ENCODE data around the gene OSBPL7. TPM values are rescaled to one million over a fixed set of nuclear protein-coding genes. Genes with fewer than 3 reads are reported as not detected.

The OSBPL7 gene
- total and polyA plus RNA-seq, 2 donors (not counting 3 experiments of a cell fraction or from before 2014, with no cell fraction given): 16.2 to 29.1 TPM

GRCh38 chr17:47821031-47821423, 567 bp downstream of the OSBPL7 start:
- TSS peak; percentile 51 for BruUV-seq (replicated peaks)
- Histone ChIP-seq H3K9me3 (replicated peaks; ENCODE audit: control insufficient read depth, insufficient read depth, low read length) (no peaks in the 10 kb centered on the region), H3K27me3 (ENCODE audit: control insufficient read depth in 2 of 2, insufficient read depth in 2 of 2, low read length in 2 of 2) (no peaks in the 10 kb centered on the region), H3K4me1 (ENCODE audit: control insufficient read depth, extremely low read depth, insufficient read depth, low read length) (peaks cover 17% of the 10 kb centered on the region), H3K79me2 (ENCODE audit: control insufficient read depth, insufficient read depth, low read length) (peaks cover 9% of the 10 kb centered on the region), H3K4me3 (replicated peaks in 1 of 3; ENCODE audit: insufficient read depth in 1 of 3, low read depth in 1 of 3, low read length in 3 of 3) (peak overlapping the region; percentile 40 to 72 (median 47)), H3K27ac (ENCODE audit: insufficient read depth, low read depth, low read length) (peak overlapping the region; percentile 48), H3K9ac (replicated peaks; ENCODE audit: extremely low read depth, insufficient read depth, low read length) (peak overlapping the region; percentile 48), H2AFZ (ENCODE audit: low read depth, low read length) (peak overlapping the region; percentile 5), H3K9me1 (replicated peaks; ENCODE audit: control insufficient read depth, extremely low read depth, insufficient read depth, low read length) (no peaks in the 10 kb centered on the region), H3K36me3 (ENCODE audit: control insufficient read depth in 2 of 2, extremely low read depth in 1 of 2, insufficient read depth in 2 of 2, low read length in 2 of 2) (peaks cover 3 to 29% of the 10 kb centered on the region in 2 experiments), H3K4me2 (ENCODE audit: insufficient read depth, low read length) (peak overlapping the region; percentile 60), H4K20me1 (replicated peaks; ENCODE audit: control insufficient read depth, extremely low read depth, insufficient read depth, low read length) (no peaks in the 10 kb centered on the region)
- dilution Hi-C loops (cut with MboI; ENCODE audit: extremely low pct_ligation_motif_present, low sequenced_read_pairs): no loop called here
- TF ChIP-seq GATA2 (IDR thresholded peaks at IDR 0.05; ENCODE audit: insufficient read depth, insufficient read length, low read depth, low read length): no peak
- TF ChIP-seq, protein P1, sequence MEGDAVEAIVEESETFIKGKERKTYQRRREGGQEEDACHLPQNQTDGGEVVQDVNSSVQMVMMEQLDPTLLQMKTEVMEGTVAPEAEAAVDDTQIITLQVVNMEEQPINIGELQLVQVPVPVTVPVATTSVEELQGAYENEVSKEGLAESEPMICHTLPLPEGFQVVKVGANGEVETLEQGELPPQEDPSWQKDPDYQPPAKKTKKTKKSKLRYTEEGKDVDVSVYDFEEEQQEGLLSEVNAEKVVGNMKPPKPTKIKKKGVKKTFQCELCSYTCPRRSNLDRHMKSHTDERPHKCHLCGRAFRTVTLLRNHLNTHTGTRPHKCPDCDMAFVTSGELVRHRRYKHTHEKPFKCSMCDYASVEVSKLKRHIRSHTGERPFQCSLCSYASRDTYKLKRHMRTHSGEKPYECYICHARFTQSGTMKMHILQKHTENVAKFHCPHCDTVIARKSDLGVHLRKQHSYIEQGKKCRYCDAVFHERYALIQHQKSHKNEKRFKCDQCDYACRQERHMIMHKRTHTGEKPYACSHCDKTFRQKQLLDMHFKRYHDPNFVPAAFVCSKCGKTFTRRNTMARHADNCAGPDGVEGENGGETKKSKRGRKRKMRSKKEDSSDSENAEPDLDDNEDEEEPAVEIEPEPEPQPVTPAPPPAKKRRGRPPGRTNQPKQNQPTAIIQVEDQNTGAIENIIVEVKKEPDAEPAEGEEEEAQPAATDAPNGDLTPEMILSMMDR (IDR thresholded peaks at IDR 0.05; ENCODE audit: extremely low read depth in 1 of 2, insufficient read depth in 1 of 2, low read depth in 1 of 2, low read length in 2 of 2): no peak
- TF ChIP-seq FOS (IDR thresholded peaks at IDR 0.05; ENCODE audit: borderline replicate concordance, insufficient read depth, low read length): no peak
- no peak for TF ChIP-seq MYC (IDR thresholded peaks at IDR 0.05; ENCODE audit: low read depth, low read length)
- TF ChIP-seq, protein P2, sequence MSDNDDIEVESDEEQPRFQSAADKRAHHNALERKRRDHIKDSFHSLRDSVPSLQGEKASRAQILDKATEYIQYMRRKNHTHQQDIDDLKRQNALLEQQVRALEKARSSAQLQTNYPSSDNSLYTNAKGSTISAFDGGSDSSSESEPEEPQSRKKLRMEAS (IDR thresholded peaks at IDR 0.05; ENCODE audit: insufficient read depth, insufficient read length): no peak
- TF ChIP-seq JUN (IDR thresholded peaks at IDR 0.05; ENCODE audit: borderline replicate concordance, insufficient read depth, insufficient read length, low read depth): no peak
- TF ChIP-seq EZH2 (IDR thresholded peaks at IDR 0.05; ENCODE audit: borderline replicate concordance, low read depth, low read length, severe bottlenecking): no peak
- TF ChIP-seq POLR2AphosphoS5 (IDR thresholded peaks at IDR 0.05; ENCODE audit: insufficient read depth, low read depth, low read length): no peak
- no peak for TF ChIP-seq POLR2A (IDR thresholded peaks at IDR 0.05; ENCODE audit: low read depth, low read length)
- intact Hi-C loops (cut with micrococcal nuclease): loop anchor here (1.0 kb wide), 2 partner anchors 10 to 45 kb away; partner anchors contain the start of genes LRRC46 and MRPL10
- FAIRE-seq (no peak), DNase-seq (ENCODE audit: low read depth, low spot score) (no peak)
- ChIA-PET CTCF (interaction anchor here (0.6 to 2.1 kb wide), 5 partner anchors 10 to 69 kb away, joined by 3 to 22 read pairs (median 4); partner anchors contain the start of genes LRRC46, MRPL10 and SP6), POLR2A (interaction anchor here (0.6 to 1.6 kb wide), 2 partner anchors 10 to 754 kb away, joined by 5 to 8 read pairs; partner anchors contain the start of genes LRRC46 and MRPL10)
